Astrocyte (in vitro differentiated cells and primary cell): Measurements from ENCODE around the gene MICAL3.

Experiments used
- EZH2 ChIP-seq: IDR thresholded peaks from 2 replicates; pipeline ENCODE4 v1.6.1; 2012; ENCODE audit warnings: mild to moderate bottlenecking, low read length, inconsistent platforms; ENCODE audit not compliant: insufficient read depth
- TF ChIP-seq, protein P1 (sequence below): IDR thresholded peaks from 2 replicates; pipeline ENCODE4 v1.5.1; 2011; ENCODE audit warnings: low read depth, mild to moderate bottlenecking, inconsistent platforms, low read length, moderate library complexity; ENCODE audit not compliant: insufficient read depth

DNA sequence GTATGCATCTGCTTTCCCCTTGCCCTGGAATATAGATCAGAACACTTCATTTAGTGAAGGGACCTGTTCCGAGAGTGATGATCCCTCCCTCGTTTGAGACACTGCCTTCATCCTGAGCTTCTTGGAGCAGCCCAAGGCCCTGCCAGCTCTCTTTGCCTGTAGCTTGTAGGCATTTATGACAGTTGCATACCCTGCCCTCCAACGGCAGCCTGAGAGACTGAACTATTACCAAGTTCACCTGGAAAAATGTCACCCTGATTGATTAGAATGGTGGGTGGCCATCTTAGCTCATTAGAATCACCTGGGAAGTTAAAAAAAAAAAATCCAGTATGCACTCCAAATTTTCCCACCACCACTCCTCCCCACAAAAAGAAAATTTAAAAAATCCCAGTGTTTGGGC lies 1.5 kb downstream of the MICAL3 start:
- no peak for TF ChIP-seq EZH2
- TF ChIP-seq, protein P1, sequence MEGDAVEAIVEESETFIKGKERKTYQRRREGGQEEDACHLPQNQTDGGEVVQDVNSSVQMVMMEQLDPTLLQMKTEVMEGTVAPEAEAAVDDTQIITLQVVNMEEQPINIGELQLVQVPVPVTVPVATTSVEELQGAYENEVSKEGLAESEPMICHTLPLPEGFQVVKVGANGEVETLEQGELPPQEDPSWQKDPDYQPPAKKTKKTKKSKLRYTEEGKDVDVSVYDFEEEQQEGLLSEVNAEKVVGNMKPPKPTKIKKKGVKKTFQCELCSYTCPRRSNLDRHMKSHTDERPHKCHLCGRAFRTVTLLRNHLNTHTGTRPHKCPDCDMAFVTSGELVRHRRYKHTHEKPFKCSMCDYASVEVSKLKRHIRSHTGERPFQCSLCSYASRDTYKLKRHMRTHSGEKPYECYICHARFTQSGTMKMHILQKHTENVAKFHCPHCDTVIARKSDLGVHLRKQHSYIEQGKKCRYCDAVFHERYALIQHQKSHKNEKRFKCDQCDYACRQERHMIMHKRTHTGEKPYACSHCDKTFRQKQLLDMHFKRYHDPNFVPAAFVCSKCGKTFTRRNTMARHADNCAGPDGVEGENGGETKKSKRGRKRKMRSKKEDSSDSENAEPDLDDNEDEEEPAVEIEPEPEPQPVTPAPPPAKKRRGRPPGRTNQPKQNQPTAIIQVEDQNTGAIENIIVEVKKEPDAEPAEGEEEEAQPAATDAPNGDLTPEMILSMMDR = no peak
